ENCODE results near the gene FOLH1.
"Not testable (repeated sequence)": the region's sequence is repeated elsewhere in the genome, so short reads cannot be mapped to it uniquely, and the experiment has no call there.

Gene FOLH1

DNA sequence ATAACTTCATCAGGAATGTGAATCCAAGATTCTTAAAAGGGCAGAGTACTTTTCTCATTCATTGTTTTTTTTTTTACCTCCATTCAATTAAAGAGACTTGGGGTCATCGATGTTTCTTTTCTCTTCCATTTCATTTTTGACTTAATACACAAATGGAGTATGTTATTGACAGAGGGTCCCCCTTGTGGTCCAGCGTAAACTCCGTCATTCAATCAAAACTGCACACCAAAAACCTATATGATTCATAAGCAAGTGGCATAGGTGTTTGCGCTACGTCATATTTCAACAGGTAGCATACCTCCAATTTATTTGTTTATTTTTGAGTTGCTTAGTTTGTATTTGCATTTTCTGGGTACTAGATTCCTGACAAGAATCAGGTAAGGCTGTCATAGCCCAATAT is 12.7 kb upstream of the FOLH1 start:
- Histone ChIP-seq H3K4me1 (no peaks in the 10 kb centered on the region), H3K9ac (no peak overlapping the region), H3K4me2 (no peak overlapping the region), H3K27me3 (no peaks in the 10 kb centered on the region), H3K9me3 (no peaks in the 10 kb centered on the region), H3K36me3 (no peaks in the 10 kb centered on the region), H4K20me1 (no peaks in the 10 kb centered on the region), H3K27ac (no peak overlapping the region), H3K4me3 (no peak overlapping the region)
- no peak for TF ChIP-seq Cebpa-rat (IDR thresholded peaks at IDR 0.05)

DNA sequence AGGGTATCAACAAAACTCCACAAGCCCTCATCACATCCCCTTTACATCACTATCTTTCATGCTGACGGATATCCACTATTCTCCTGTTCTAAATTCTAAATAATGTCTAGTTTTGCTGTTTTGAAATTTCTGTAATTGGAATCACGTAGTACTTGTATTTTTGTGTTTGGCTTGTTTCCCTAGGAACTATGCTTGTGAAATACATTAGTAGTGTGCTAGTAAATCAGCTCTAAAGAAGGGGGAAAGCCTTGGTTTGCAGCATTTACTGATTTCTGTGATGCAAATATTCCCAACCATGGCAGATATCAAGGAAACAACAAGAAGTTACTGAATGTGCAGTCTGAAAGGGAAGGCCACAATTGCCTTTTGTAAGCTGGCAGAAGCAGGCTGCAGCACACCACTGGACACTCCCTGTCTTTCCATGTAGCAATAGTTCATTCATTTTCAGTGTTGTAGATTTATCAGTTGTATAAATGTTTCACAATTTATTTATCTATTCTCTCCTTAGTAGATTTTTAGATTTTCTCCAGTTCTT is 4.7 kb upstream of the FOLH1 start:
- Histone ChIP-seq H3K4me2 (no peak overlapping the region), H3K4me3 (no peak overlapping the region), H4K20me1 (no peaks in the 10 kb centered on the region), H3K36me3 (no peaks in the 10 kb centered on the region), H3K4me1 (no peaks in the 10 kb centered on the region), H3K9ac (no peak overlapping the region), H3K27ac (no peak overlapping the region), H3K9me3 (peaks cover 5% of the 10 kb centered on the region), H3K27me3 (no peaks in the 10 kb centered on the region)
- TF ChIP-seq Cebpa-rat (IDR thresholded peaks at IDR 0.05): no peak

DNA sequence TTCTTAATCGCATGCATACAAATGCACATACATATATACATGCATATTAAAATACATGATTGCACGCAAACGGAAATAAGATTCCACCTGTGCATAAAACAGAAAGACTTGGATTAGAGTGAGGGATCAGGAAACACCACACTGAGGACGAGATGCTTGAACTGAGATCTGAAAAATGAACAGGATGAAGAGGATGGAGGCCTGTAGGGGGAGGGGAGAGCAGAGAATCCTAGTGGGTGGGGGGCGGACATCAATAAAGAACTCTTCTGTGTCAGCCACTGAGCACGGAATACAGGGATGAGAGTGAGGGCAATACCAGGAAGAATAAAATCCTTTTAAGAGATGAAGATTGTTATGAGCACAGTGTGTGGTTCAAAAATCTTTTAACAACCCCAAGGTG is 1.4 kb downstream of the FOLH1 start:
- H3K27me3 ChIP-seq, H4K20me1 ChIP-seq, H3K4me2 ChIP-seq, H3K9ac ChIP-seq, H3K9me3 ChIP-seq, H3K4me3 ChIP-seq, H3K27ac ChIP-seq, H3K36me3 ChIP-seq, H3K4me1 ChIP-seq: not testable (repeated sequence)

DNA sequence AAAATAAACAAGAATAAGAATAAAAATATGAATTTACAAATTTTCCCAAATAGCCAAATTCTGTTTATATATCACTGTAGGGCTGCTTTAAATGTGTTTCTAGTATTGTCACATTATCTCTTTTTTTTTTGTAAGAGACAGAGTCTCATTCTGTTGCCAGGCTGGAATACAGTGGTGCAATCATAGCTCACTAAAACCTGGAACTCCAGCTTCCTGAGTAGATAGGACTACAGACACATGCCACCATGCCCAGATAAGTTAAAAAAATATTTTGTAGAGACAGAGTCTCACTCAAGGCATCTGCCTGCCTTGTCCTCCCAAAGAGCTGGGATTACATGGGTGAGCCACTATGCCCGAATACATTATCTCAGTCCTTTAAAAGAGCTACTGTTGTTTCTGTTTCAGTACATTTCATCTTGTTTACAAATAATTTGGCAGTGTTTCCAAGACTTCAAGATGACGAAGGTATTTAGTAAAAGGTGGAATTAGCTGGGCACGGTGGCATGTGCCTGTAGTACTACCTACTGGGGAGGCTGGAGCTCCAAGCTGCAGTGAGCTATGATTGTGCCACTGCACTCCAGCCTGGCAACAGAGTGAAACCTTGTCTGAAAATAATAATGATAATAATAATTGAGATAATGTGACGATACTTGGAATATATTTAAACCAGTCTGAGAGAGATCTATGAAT is 6.0 kb downstream of the FOLH1 start:
- no peaks in the 10 kb centered on the region for H3K36me3 ChIP-seq
- H3K4me1 ChIP-seq: no peaks in the 10 kb centered on the region
- no peak overlapping the region for H3K4me2 ChIP-seq
- no peaks in the 10 kb centered on the region for H3K9me3 ChIP-seq
- no peaks in the 10 kb centered on the region for H3K27me3 ChIP-seq
- H4K20me1 ChIP-seq: no peaks in the 10 kb centered on the region
- TF ChIP-seq Cebpa-rat (IDR thresholded peaks at IDR 0.05): no peak
- H3K4me3 ChIP-seq: no peak overlapping the region
- H3K9ac ChIP-seq: no peak overlapping the region
- no peak overlapping the region for H3K27ac ChIP-seq

DNA sequence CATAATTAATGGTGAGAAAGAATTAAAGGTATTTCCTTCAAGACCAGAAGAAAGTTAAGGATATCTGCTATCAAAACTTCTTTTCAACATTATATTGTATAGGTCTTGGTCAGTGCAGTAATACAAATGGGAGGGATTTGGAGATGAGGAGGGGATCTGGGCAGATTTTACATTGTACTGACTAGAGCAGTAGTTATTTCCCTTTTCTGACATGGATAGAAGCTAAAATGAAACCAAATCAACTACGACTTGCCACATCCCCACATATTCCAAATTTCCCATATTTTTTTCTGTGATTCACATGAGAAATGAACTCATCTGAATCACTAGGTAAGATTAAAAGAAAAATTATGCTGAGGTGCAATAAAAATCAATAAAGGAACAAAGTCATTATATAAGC is 11.6 kb downstream of the FOLH1 start:
- H3K4me2 ChIP-seq, H3K27me3 ChIP-seq, H3K4me1 ChIP-seq, H3K9ac ChIP-seq, H3K9me3 ChIP-seq, H3K36me3 ChIP-seq, H3K4me3 ChIP-seq, H4K20me1 ChIP-seq, H3K27ac ChIP-seq: not testable (repeated sequence)

DNA sequence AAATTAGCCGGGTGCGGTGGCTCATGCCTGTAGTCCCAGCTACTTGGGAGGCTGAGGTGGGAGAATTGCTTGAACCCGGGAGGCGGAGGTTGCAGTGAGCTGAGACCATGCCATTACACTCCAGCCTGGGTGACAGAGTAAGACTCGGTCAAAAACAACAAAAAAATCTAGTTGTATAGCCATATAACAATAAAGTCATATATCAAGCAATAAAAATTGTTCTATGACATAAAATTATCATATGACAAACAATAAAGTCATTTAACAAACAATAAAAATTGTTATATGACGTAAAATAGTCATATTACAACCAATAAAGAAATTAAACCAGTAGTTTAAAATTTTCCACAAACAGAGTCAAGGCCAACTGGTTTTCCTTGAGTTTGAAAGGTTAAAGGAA is 12.4 kb downstream of the FOLH1 start:
- H3K36me3 ChIP-seq, H3K9ac ChIP-seq, H3K4me3 ChIP-seq, H3K27me3 ChIP-seq, H4K20me1 ChIP-seq, H3K4me2 ChIP-seq, H3K9me3 ChIP-seq, H3K4me1 ChIP-seq, H3K27ac ChIP-seq: not testable (repeated sequence)

DNA sequence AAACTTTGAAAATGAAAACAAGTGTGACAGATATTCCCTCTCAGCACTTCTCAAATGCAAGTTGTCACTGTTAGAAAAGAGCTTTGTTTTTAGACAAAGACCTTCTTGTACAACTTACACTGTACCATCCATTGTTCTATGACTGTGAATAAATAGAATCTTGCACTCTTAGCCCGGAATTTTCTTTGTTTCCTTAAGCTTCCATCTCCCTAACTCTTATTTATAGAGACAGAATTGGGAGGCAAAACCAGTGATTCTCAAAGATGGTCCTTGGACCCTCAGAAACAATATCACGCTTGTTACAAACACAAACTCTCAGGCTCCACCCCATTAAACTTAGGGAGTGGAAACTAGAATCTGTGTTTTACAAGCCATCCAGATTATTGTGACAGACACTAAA is 18.1 kb downstream of the FOLH1 start:
- H3K36me3 ChIP-seq, H3K4me1 ChIP-seq, H3K27me3 ChIP-seq, H3K9ac ChIP-seq, H3K4me2 ChIP-seq, H4K20me1 ChIP-seq, H3K27ac ChIP-seq, H3K4me3 ChIP-seq, H3K9me3 ChIP-seq: not testable (repeated sequence)

DNA sequence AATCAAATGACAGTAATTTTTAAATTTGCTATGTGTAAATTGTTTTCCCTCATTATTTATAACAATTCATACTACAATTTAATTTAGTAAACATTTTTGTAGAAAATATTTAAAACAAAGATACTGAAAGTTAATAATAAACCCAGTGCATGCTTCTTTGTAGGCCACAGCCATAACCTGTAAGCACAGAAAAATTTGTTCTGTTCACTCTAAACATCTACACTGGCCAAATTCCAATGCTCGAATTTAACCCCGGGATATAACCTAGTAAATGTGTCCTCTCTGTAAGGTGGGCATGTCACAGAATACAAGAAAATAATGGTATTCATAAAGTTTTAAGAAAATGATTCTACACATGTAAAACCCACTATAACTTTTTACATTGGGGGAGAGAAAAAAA is 22.2 kb downstream of the FOLH1 start:
- not testable (repeated sequence) for H4K20me1 ChIP-seq, H3K4me2 ChIP-seq, H3K27ac ChIP-seq, H3K4me3 ChIP-seq, H3K27me3 ChIP-seq, H3K4me1 ChIP-seq, H3K36me3 ChIP-seq, H3K9me3 ChIP-seq, H3K9ac ChIP-seq

DNA sequence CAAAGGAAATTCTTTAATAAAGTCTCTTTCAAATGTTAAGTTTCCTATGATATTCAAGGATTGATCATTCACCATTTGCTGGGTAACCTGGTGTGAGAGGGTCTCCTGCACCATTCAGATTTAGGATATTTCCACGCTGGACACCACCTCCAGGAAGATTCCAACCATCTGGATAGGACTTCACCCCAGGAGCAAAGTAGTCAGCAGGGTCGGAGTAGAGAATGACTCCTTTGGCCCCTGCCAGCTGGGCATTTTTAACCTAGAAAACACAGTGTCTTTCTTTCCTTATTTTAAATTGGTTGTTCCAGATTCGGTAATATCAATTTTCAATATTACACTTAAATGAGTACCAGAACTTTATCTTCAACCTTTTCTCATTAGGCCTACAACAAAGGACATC is 22.8 kb downstream of the FOLH1 start:
- not testable (repeated sequence) for H3K27ac ChIP-seq, H3K4me2 ChIP-seq, H3K36me3 ChIP-seq, H3K4me3 ChIP-seq, H3K9me3 ChIP-seq, H3K27me3 ChIP-seq, H4K20me1 ChIP-seq, H3K4me1 ChIP-seq, H3K9ac ChIP-seq

DNA sequence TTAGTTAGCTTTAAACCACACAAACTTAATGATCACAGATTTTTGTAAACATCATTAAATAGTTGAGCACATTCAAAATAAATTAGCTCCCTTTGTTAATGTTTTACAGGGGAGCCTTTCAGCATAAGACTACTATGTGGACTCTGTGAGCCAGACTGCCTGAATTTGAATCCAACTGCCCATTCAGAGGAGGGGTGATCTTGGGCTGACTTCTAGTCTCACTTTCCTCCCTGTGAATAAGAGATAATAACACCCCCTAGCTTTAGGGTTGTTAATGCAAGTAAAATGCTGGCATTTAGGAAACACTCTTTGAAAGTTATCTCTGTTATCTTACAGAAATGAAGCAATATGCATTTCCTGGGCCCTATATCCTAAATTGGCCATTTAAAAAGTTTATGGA is 23.6 kb downstream of the FOLH1 start:
- H3K4me2 ChIP-seq, H3K27me3 ChIP-seq, H3K9me3 ChIP-seq, H3K9ac ChIP-seq, H3K4me3 ChIP-seq, H3K4me1 ChIP-seq, H3K27ac ChIP-seq, H3K36me3 ChIP-seq, H4K20me1 ChIP-seq: not testable (repeated sequence)

DNA sequence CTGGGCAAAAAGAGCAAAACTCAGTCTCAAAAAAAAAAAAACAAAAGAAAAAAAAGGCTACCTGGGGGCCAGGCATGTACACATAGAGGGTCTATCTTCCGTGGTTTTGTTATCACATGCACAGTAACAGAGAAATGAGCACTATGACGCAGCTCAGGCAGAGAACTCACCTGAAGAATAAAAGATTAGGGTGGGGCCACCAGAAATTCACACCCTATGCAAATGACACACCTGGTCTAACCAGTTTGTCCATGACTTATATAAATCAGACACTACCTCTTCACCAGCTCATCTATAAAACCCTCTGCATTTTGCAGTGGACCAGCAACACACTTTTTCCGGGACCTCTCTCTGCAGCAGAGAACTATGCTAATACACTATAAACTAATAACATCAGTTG is 30.5 kb downstream of the FOLH1 start:
- not testable (repeated sequence) for H3K36me3 ChIP-seq, H3K4me1 ChIP-seq, H3K27me3 ChIP-seq, H3K9ac ChIP-seq, H3K27ac ChIP-seq, H3K4me2 ChIP-seq, H3K4me3 ChIP-seq, H3K9me3 ChIP-seq, H4K20me1 ChIP-seq

DNA sequence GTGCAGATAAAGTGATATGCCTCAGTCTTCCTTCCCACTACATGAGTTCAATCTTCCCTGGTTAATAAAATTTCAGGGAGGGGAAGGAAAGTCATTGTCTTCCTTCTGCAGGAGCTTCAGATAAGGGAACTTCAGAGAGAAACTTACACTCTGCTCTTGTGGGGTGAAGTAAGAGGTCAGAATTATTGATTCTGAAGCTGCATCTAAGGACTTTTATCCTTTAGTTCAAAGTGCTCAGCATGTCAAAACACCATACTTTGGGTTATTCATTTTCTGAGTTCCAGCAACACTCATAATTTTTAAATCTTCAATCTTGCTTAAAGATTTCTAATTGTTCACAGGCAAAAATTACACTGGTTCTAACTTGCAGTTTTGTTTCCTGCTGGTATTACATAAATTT is 33.0 kb downstream of the FOLH1 start:
- not testable (repeated sequence) for H3K27me3 ChIP-seq, H3K4me2 ChIP-seq, H3K4me3 ChIP-seq, H3K36me3 ChIP-seq, H3K4me1 ChIP-seq, H4K20me1 ChIP-seq, H3K9ac ChIP-seq, H3K9me3 ChIP-seq, H3K27ac ChIP-seq

DNA sequence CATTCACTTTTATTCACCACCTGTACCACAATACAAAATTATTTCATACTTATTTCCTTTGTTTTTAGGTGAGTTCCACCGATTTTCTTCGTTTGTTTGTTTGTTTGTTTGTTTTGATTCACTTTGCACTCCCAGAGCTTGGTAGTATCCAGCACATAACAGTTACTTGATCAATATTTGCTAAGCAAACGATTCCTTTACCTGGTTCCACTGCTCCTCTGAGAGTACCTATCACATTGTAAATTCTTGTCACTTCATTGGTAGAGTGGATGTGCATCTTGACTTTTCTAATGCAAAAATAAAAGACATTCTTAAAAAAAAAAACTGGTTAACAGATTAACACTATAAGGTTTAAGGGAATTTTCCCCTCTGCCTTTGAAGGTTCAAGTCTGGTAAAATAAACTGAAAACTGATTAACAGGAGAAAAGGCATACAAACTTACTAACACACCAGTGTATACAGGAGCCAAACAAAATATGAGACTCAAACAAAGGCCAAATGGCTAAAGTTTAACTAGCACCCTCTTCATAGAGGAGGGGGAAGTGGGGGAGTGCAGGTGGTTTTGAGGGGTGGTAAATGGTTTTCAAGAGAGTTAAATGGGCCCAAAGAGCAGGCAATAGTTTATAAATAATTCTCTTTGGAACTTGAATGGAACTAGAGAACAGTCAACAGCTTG is 33.6 kb downstream of the FOLH1 start:
- not testable (repeated sequence) for H3K27ac ChIP-seq, H3K27me3 ChIP-seq, H3K4me2 ChIP-seq, H3K4me3 ChIP-seq, H3K4me1 ChIP-seq, H4K20me1 ChIP-seq, H3K9me3 ChIP-seq, H3K9ac ChIP-seq, H3K36me3 ChIP-seq

DNA sequence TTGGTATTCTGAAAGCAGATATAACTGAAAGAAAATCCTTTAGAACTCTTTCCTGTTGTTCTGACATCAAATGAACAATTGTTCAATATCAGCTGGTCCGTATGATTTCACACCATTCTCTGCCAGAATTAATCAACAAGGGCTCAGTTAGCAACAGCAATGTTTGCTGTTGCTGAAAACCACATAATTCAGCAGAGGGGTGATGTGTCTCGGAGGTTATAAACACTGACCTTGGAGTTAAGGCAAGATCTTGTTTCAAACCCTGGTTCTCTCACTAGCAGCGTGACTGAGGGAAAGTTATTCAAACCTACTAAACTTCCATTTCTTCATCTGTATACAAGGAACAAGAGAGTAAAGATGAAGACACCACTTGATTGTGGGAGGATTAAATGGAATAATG is 36.8 kb downstream of the FOLH1 start:
- H4K20me1 ChIP-seq, H3K27ac ChIP-seq, H3K9ac ChIP-seq, H3K36me3 ChIP-seq, H3K27me3 ChIP-seq, H3K4me1 ChIP-seq, H3K9me3 ChIP-seq, H3K4me2 ChIP-seq, H3K4me3 ChIP-seq: not testable (repeated sequence)

DNA sequence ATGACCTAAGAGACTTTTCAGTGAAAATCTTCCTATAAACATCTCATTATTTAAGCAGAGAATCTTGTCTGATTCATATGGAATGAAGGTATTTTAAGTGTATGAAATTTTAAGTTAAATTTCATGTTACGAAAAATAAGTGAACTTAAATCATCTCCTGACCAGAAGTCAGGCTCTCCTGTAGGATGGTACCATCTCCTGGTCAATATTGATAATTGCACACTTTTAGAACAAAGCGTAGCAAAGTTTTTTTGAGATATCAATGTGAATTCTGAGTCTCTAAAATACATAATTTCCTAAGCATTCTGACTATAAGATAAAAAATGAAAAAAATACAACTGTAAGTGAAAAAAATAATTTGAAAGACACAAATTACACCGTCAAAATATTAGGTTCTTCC is 38.8 kb downstream of the FOLH1 start:
- H3K4me2 ChIP-seq, H3K4me1 ChIP-seq, H3K27me3 ChIP-seq, H3K9ac ChIP-seq, H3K36me3 ChIP-seq, H3K4me3 ChIP-seq, H3K27ac ChIP-seq, H4K20me1 ChIP-seq, H3K9me3 ChIP-seq: not testable (repeated sequence)

Measured in BLaER1 (cell line).